CD4-positive, alpha-beta T cell (primary cell): Measurements from ENCODE around the gene GMPR2. TPM values are rescaled to one million over a fixed set of nuclear protein-coding genes. Genes with fewer than 3 reads are reported as not detected.
A peak's percentile ranks its signal among the peaks of the same experiment; 100 is the strongest.

Source experiments
- ATAC-seq: fragments of 200-7000 bp; cut with Tn5 transposase; one replicate; pipeline ENCODE4 v1.10.0; 2022; ENCODE audit warnings: mild to moderate bottlenecking; ENCODE audit not compliant: poor library complexity
- CTCF ChIA-PET: fragments of 350-600 bp; sonication (Branson Sonifier 250); formaldehyde crosslinking; loops from one replicate; lab custom pipeline; 2021; ENCODE audit warnings: antibody characterized with exemption, inconsistent platforms; lab: Charles Lee
- POLR2A ChIA-PET: fragments of 350-600 bp; sonication (Branson Sonifier 250); formaldehyde crosslinking; loops from one replicate; lab custom pipeline; 2021; ENCODE audit warnings: antibody characterized with exemption, inconsistent platforms; lab: Charles Lee
- DNase-seq, 14 experiments: peaks; one replicate each; pipeline ENCODE4 v3.0.0-alpha.2; 2013 to 2020; ENCODE audit warnings: mixed read lengths in 2 of 14
- H3K27ac ChIP-seq, 2 donors: one replicate each; pipeline versions ENCODE4 v1.5.1 to v1.7.0; 2013; ENCODE audit warnings: low read length in 2 of 2, low read depth in 1 of 2, mild to moderate bottlenecking in 1 of 2
- H3K27me3 ChIP-seq, 2 experiments: 1 replicate in 1 of 2; 2 replicates in 1 of 2; pipeline versions ENCODE4 v1.6.1 to v1.7.0; 2013; ENCODE audit warnings: low read length in 2 of 2, control low read depth in 1 of 2, mild to moderate bottlenecking in 1 of 2, moderate library complexity in 1 of 2; ENCODE audit not compliant: insufficient read depth in 2 of 2, control insufficient read depth in 1 of 2
- H3K36me3 ChIP-seq: one replicate; pipeline ENCODE4 v1.6.1; 2013; ENCODE audit warnings: low read length, control low read depth; ENCODE audit not compliant: insufficient read depth
- H3K4me1 ChIP-seq: one replicate; pipeline ENCODE4 v1.6.1; 2013; ENCODE audit warnings: low read length, control low read depth; ENCODE audit not compliant: insufficient read depth
- H3K4me3 ChIP-seq: one replicate; pipeline ENCODE4 v1.5.1; 2013; ENCODE audit warnings: mild to moderate bottlenecking, low read length, moderate library complexity
- H3K9me3 ChIP-seq, 2 experiments: 1 replicate in 1 of 2; 2 replicates in 1 of 2; pipeline versions ENCODE4 v1.6.1 to v1.7.0; 2013; ENCODE audit warnings: low read length in 2 of 2, mild to moderate bottlenecking in 2 of 2, control low read depth in 1 of 2, moderate library complexity in 1 of 2; ENCODE audit not compliant: control insufficient read depth in 1 of 2, insufficient read depth in 1 of 2
- H3K27ac Mint-ChIP-seq: one replicate; pipeline ENCODE4 v1.8.0; 2020; ENCODE audit warnings: mixed read lengths
- H3K27me3 Mint-ChIP-seq: one replicate; pipeline ENCODE4 v1.8.0; 2021; ENCODE audit warnings: mixed read lengths
- H3K36me3 Mint-ChIP-seq: one replicate; pipeline ENCODE4 v1.8.0; 2021; ENCODE audit warnings: low read depth, mixed read lengths
- H3K4me1 Mint-ChIP-seq: one replicate; pipeline ENCODE4 v1.8.0; 2021; ENCODE audit warnings: low read depth, mixed read lengths
- H3K4me3 Mint-ChIP-seq: one replicate; pipeline ENCODE4 v1.8.0; 2020; ENCODE audit warnings: mild to moderate bottlenecking, mixed read lengths
- H3K9me3 Mint-ChIP-seq: one replicate; pipeline ENCODE4 v1.8.0; 2020; ENCODE audit warnings: mixed read lengths
- CTCF ChIP-seq: fragments of 200-600 bp; IDR thresholded peaks from one replicate; pipeline ENCODE4 v1.8.0; 2022; ENCODE audit warnings: antibody characterized with exemption, mild to moderate bottlenecking
- intact Hi-C, 2 experiments: fragments of 100-400 bp; cut with DNase I in 1 of 2; cut with micrococcal nuclease in 1 of 2; formaldehyde crosslinking; loops; one replicate each; pipeline versions ENCODE4 v1.15.1 to v1.9.0; 2023 to 2025; cut with DNase I, micrococcal nuclease
- total RNA-seq, 174 experiments: library from RNA in 2 of 174; stranded (reverse) in 2 of 174; gene quantifications; one replicate each; pipeline ENCODE4 v1.2.3 and lab custom pipeline; 2021 to 2026

The GMPR2 gene
- total RNA-seq, 2 experiments from 2014 or later, result 22.2 to 24.8 TPM

- DNase-seq, result no peak
- no peaks in the 10 kb centered on the region for H3K9me3 Mint-ChIP-seq
- ChIA-PET POLR2A (interaction anchor here (0.6 to 4.0 kb wide), 24 partner anchors 26 to 951 kb away, joined by 3 to 134 read pairs (median 7); partner anchors contain the start of genes CBLN3, CHMP4A, CIDEB and DCAF11), CTCF (interaction anchor here (1.0 to 3.6 kb wide), 14 partner anchors 9 to 160 kb away, joined by 3 to 20 read pairs (median 8); partner anchors contain the start of genes CHMP4A, CIDEB, IRF9 and MDP1)
- TF ChIP-seq CTCF, result no peak
- Histone ChIP-seq H3K36me3 (peaks cover 28% of the 10 kb centered on the region), H3K9me3 (no peaks in the 10 kb centered on the region), H3K4me3 (peak overlapping the region; percentile 86), H3K4me1 (peaks cover 43% of the 10 kb centered on the region), H3K27ac (peak overlapping the region; percentile 92 to 95), H3K27me3 (no peaks in the 10 kb centered on the region)
- peak overlapping the region; percentile 97 for H3K27ac Mint-ChIP-seq
- H3K36me3 Mint-ChIP-seq, result peaks cover 34% of the 10 kb centered on the region
- peak overlapping the region; percentile 87 for H3K4me3 Mint-ChIP-seq
- H3K4me1 Mint-ChIP-seq, result peaks cover 43% of the 10 kb centered on the region
- intact Hi-C loops, result loop anchor here (1.0 to 5.0 kb wide), 8 partner anchors 25 to 59 kb away; partner anchors contain the start of genes GMPR2 (in 2 of the 2), NEDD8 (in 2 of the 2), CHMP4A (in 1 of the 2) and LTB4R (in 1 of the 2)
- H3K27me3 Mint-ChIP-seq, result no peaks in the 10 kb centered on the region
- no peak for ATAC-seq
These were observed 39.1 kb downstream of the GMPR2 start for GRCh38 chr14:24271834-24272263.

- POLR2A ChIA-PET, result interaction anchor here (0.6 to 4.0 kb wide), 9 partner anchors 26 to 952 kb away, joined by 3 to 134 read pairs (median 15); partner anchors contain the start of genes CBLN3, IPO4, IRF9 and KHNYN
- peaks cover 48% of the 10 kb centered on the region for H3K4me1 Mint-ChIP-seq
These were observed 39.7 kb downstream of the GMPR2 start for GRCh38 chr14:24272467-24272866.

More at GRCh38 chr14:24272467-24272866, 39.7 kb downstream of the GMPR2 start:
- ATAC-seq (no peak), DNase-seq (no peak)
- Histone ChIP-seq H3K36me3 (peaks cover 22% of the 10 kb centered on the region), H3K4me1 (peaks cover 43% of the 10 kb centered on the region), H3K27ac (peak overlapping the region; percentile 92 to 95), H3K9me3 (no peaks in the 10 kb centered on the region), H3K27me3 (no peaks in the 10 kb centered on the region), H3K4me3 (no peak overlapping the region)
- intact Hi-C loops, result loop anchor here (1.0 to 5.0 kb wide), 3 partner anchors 25 to 40 kb away; partner anchors contain the start of genes GMPR2 (in 1 of the 2), LTB4R (in 1 of the 2), LTB4R2 (in 1 of the 2) and NEDD8 (in 1 of the 2)
- Mint-ChIP-seq H3K4me3 (peak overlapping the region; percentile 87), H3K27me3 (no peaks in the 10 kb centered on the region), H3K36me3 (peaks cover 28% of the 10 kb centered on the region), H3K9me3 (no peaks in the 10 kb centered on the region), H3K27ac (peak overlapping the region; percentile 97)
- CTCF ChIA-PET, result interaction anchor here (1.1 to 2.9 kb wide), 7 partner anchors 25 to 159 kb away, joined by 4 to 20 read pairs (median 11); partner anchors contain the start of genes IRF9, MDP1, PSME1 and TINF2
- no peak for TF ChIP-seq CTCF
